NCI-H2196 (cell line): ENCODE results near the gene MON1B.
"Not testable (repeated sequence)": the region's sequence is repeated elsewhere in the genome, so short reads cannot be mapped to it uniquely, and the experiment has no call there.

ENCODE experiments used
- DNase-seq: peaks from one replicate; lab custom pipeline; 2025; ENCODE audit not compliant: unreplicated experiment; lab: John Stamatoyannopoulos, UW

The MON1B gene

GRCh38 chr16:77238593-77238992 is 47.6 kb downstream of the MON1B start:
- DNase-seq = no peak

GRCh38 chr16:77242471-77242870 is 51.5 kb downstream of the MON1B start:
- not testable (repeated sequence) for DNase-seq

GRCh38 chr16:77246150-77246549 is 55.2 kb downstream of the MON1B start:
- DNase-seq = no peak

GRCh38 chr16:77250400-77250799 is 59.4 kb downstream of the MON1B start:
- DNase-seq = no peak
